Stimulated activated CD8-positive, alpha-beta memory T cell treated with anti-CD3 and anti-CD28 coated beads, Interleukin-4, amount 100 ng/mL, for 1 hour (primary cell): ENCODE measurements around the gene LINC01488.

Experiments used
- DNase-seq, 2 donors: peaks; one replicate each; pipeline ENCODE4 v3.0.0-alpha.2; 2020; ENCODE audit warnings: low read depth in 2 of 2, low spot score in 1 of 2

LINC01488 gene

GRCh38 chr11:69463181-69463994 is 18.1 kb upstream of the LINC01488 start:
- DNase-seq = no peak

DNA sequence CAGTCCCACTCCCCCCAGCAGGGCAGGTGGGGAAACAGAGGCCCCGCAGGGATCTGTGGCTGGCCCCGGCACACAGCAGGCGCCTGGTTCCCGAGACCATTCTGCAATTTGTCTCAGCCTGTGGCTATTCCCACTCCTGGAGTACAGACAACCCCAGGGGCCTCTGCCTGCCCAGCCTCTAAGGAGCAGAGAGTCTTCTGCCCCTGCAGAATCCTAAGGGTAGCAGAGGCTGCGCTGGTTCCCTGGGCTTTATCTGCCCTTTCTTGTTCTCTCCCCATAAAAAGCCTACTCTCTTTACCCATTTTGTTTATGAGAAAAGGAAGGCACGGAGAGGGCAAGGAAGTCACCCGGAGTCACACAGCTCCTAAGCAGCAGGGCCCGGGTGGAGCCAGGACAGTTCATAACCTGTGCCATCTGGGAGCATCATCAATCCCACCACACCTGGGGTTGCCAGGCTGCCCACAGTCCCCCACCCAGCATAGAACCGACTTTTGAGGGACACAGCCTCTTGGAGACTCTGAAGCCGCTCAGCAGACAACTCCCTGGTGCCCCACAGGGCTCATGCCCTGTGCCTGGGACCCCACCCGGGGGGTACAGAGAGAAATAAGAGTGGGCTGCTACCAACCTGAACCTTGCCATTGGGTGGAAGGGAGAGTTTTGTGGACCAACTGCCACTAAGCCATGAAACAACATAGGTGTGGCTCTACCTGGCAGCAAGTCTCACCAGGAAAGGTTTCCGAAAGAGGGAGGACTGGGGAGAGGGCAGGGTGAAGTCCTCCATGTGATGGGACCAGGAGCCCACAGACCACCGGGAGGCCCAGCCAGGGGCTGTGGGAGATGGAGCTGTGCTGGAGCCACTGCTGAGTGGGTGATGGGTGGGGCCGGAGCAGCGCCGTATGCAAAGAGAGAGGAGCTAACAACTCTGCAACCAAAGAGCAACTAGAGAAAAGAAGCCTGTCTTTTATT is 17.2 kb upstream of the LINC01488 start:
- no peak for DNase-seq

- DNase-seq = no peak
These were observed 16.0 kb upstream of the LINC01488 start for GRCh38 chr11:69465236-69466000.

GRCh38 chr11:69466039-69466438 is 15.4 kb upstream of the LINC01488 start:
- no peak for DNase-seq

GRCh38 chr11:69467196-69467595 is 14.3 kb upstream of the LINC01488 start:
- no peak for DNase-seq

DNA sequence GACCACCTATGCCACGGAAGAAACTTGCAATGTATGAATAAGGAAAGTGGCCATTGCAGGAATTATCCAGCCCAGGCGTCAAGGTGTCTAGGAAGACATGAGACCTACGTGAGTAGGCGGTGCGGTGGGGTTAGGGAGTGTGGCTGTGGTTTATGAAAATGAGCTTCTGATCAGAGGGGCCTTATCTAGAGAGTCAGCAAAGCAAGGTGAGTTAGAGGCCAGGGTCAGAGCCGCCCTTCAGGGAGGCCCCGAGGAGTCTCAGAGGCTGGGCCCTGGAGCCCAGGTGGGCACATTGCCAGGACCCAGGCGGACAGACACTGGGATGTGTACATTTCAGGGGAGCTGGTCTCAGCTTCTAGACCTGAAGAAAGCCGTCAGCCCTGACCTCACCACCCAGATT is 13.8 kb upstream of the LINC01488 start:
- DNase-seq = no peak

DNA sequence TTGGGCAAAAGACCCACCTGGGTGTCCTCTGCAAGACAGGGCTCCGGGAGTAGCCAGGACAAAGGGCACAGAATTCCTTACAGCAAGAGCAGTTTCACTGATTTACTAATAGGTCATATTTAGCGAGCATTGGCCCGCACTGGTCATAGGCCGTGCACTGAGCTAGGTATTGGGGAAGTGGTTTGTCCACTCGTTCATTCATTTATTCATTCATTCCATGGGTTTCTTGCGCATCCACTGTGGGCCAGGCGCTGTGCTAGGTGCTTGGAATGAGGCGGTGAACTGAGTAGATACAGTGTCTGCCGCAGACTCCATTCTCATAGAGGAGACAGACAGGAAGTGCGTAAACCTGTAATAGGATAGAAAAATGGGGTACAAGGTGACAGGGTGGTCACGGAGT is 13.2 kb upstream of the LINC01488 start:
- no peak for DNase-seq

DNA sequence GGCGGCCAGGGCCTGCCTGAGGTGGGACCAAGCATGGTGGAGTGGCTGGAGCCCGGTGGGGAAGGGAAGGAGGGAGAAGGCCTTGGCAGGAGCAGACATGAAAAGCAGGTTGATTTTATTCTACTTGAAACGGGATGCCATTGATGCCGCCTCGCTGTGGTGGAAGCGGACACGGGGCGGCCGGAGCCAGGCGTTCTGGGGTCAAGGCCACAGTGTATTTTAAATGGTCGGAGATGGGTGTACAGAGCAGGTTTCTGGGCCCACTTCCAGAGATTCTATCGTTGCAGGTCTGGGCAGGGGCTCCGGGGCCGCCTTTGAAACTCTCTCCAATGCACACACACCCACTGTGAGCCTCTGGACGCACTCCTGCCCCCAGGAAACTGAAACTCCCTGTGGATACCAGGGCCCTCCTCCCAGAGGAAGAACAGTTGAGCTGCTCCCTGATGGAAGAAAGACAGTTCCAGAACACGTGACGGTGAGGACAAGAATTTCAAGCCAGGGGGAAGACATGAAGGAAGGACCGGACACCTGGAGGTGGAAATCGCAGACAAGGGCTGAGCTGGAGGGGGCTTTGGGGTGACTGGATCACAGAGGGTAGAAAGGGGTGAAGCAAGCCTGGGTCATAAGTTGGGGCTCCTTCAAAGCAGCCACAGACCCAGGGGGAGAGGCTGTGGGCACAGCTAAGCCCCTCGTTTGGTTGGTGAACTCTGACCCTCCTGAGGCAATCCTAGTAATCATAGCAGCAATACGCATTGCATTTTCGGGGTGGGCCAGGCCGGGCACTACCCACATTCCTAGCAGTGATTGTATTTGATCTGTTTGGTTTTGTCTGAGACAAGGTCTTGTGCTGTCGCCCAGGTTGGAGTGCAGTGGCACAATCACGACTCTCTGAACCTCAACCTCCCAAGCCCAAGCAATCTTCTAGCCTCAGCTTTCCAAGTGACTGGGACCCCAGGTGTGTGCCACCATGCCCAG is 12.3 kb upstream of the LINC01488 start:
- no peak for DNase-seq

- DNase-seq = no peak
These were observed 11.2 kb upstream of the LINC01488 start for GRCh38 chr11:69470301-69470700.

DNA sequence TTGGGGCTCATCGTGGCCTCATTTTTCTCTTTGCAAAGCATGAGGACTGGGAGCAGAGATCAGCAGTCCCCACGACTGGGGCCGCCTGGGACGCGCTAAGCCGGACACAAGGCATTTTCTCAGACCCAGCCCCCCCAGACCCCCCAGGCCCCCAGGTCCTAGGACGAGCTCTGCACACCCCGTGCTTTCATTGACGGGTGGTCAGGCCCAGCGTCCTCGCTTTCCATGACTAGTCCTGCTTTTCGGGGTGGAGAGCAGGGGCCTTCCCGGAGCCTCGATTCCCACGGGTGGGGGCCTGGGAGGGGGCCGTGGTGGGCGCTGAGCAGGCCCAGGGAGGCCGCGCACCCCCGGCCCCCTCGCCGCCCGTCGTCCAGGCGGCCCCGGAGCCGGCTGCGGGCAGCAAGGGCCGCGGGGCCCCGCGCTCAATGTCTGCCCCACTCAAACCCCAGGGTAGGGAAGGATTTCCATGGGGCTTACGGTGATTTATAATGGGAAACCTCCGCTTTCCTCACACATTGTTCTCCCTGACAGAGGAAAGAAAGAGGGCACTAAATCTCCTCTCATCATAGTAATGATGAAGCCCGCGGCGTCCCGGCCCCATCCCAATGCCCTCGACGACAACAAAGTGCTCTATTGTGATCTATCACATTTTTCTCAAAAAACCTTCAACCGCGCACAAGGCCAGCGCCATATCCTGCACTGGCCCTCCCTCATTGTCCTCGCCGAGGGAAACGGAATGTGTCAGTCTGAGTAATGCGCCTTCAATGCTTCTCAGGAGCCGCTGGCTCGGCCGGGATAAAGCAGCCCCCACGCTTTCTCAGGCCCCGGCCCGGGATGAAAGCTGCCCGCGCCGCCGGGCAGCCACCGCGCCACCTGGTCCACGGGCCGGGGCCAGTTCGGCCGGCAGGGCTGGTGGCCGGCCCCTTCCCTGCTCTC is 10.4 kb upstream of the LINC01488 start:
- no peak for DNase-seq

- no peak for DNase-seq
These were observed 9.5 kb upstream of the LINC01488 start for GRCh38 chr11:69471729-69472540.

DNA sequence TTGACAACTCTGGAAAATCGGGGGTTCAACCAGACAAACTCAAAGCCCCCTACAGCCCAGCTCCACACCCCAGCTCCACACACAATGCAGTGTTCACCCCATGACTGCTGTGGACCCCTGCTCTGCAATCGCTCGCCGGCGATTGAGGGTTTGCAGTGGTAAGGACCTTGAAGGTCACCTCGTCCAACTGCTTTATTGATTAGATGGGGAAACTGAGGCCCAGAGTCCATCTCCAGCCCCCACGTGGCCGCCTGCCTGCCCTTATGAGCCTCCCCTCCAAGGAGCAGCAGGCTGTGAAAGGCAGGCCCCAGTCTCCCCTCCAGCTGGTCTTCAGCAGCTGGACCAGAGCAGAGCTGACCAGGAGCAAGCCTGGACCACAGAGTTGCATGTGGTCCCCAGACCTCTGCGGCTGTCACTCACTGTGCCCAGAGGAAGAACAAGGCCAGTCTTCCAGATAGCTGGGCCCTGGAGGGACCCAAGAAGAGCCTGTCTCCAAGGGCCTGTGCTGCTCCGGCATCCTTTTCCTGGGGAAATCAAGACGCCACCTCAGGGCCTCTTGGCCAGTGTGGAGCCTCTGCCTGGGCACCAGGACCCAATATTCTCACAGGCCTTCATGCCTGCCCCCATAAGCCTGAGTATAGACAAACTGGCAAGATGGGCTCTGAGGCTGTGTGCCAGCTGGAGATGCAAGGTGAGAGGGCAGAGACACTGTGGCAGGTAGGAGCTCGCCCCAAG is 8.8 kb upstream of the LINC01488 start:
- DNase-seq = no peak

GRCh38 chr11:69473276-69473845 is 8.1 kb upstream of the LINC01488 start:
- no peak for DNase-seq

- no peak for DNase-seq
These were observed 6.7 kb upstream of the LINC01488 start for GRCh38 chr11:69474736-69475135.

- no peak for DNase-seq
These were observed 6.2 kb upstream of the LINC01488 start for GRCh38 chr11:69475141-69475865.

- no peak for DNase-seq
These were observed 5.5 kb upstream of the LINC01488 start for GRCh38 chr11:69475866-69476471.
